Fibroblast of skin of back (primary cell): ENCODE data around the gene LIPN.
A peak's percentile ranks its signal among the peaks of the same experiment; 100 is the strongest.

ENCODE experiments used
- DNase-seq: peaks from one replicate; pipeline ENCODE4 v3.0.0-alpha.2; 2013

The LIPN gene

GRCh38 chr10:88786032-88786770 is 26.4 kb downstream of the LIPN start:
- no peak for DNase-seq

DNA sequence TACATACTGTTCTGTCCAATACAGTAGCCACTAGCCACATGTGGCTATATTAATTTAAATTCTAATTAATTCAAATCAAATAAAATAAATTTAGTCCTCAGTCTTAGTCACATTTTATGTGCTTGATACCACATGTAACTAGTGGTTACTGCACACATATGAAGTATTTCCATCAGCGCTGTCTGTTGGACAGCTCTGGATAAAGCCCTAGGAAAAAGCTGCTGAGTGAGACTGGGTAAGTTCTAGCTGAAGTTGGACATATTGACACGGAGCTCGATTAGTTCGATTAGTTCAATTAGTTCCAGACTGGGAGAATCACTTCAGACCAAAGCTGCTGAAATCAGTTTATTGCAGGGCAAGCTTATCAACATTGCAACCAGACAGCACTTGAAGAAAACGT is 27.6 kb downstream of the LIPN start:
- no peak for DNase-seq

DNA sequence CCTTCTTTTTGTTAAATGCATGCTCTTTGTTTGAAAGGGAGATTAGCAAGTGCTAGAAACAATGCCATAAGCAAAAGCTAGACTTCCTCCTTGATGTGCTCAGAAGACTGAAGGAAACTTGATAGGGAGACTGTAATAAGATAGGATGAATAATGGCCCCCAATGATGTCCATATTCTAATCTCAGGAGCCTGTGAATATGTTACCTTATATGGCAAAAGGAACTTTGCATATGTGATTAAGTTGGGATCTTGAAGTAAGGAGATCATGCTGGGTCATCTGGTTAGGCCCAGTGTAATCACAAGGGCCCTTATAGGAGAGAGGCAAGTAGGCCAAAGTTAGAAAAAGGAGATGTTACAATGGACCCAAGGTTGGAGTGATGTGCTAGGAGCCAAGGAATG is 29.1 kb downstream of the LIPN start:
- no peak for DNase-seq

DNA sequence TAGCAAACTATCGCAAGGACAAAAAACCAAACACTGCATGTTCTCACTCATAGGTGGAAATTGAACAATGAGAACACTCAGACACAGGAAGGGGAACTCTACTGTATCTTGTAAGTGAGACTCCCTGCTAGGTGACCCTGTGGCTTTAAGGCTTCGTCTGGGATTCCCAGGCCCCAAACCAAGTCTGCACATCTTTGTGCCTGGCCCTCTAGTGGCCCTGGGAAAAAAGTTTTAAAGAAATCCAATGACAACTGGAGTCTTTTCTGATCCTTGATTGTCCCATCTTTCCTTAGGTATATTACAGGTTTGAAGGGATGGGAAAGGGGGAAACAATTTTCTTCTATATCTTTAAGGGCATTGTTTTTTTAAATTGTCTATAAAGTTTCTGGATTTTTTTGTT is 32.1 kb downstream of the LIPN start:
- peak; percentile 35 for DNase-seq

DNA sequence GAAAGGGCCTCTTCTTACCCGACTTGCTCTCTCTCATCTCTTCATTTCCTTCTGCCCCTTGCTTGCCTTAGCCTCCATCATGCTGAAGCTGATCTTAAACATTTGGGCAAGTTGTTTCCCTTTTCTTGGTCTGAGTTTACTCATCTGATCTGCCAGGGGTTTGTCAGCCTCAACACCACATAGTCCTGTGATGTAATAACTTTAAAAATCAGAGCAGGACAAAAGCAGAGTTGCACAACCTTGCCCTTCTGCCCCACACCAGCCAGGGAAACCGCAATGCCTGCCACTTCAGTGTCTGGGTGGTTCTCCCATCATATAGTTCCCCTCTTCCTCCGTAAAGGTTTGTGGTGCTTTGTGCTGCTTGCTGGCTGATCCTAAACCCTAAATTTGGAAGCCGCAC is 32.8 kb downstream of the LIPN start:
- no peak for DNase-seq

DNA sequence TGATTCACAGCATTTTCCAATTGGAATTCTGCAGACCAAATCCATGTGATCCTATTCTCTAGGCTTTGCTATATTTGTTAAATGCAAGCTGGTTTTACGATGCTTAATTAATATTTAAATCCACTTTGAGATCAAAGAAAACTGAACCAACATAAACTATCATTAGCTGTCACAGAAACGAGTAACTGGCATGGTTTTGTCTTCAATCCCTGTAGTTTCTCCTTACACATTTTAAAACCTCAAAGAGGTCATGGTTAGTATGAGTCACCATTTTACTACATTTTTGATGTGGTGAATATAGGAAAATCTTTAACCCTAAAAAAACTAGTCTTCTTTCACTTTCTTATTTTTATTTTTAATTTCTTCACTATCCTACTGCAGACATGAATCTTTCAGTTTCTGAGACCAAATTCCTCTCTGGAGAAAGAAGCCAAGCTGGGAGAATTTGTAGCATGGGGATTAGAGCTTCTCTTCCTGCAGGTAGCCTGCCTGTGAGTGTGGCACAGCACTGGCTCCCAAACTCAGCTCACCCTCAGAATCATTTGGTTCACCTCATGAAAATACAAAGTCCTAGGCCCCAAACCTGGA is 34.0 kb downstream of the LIPN start:
- DNase-seq: peak; percentile 60

- no peak for DNase-seq
These were observed 34.9 kb downstream of the LIPN start for GRCh38 chr10:88794731-88795130.

DNA sequence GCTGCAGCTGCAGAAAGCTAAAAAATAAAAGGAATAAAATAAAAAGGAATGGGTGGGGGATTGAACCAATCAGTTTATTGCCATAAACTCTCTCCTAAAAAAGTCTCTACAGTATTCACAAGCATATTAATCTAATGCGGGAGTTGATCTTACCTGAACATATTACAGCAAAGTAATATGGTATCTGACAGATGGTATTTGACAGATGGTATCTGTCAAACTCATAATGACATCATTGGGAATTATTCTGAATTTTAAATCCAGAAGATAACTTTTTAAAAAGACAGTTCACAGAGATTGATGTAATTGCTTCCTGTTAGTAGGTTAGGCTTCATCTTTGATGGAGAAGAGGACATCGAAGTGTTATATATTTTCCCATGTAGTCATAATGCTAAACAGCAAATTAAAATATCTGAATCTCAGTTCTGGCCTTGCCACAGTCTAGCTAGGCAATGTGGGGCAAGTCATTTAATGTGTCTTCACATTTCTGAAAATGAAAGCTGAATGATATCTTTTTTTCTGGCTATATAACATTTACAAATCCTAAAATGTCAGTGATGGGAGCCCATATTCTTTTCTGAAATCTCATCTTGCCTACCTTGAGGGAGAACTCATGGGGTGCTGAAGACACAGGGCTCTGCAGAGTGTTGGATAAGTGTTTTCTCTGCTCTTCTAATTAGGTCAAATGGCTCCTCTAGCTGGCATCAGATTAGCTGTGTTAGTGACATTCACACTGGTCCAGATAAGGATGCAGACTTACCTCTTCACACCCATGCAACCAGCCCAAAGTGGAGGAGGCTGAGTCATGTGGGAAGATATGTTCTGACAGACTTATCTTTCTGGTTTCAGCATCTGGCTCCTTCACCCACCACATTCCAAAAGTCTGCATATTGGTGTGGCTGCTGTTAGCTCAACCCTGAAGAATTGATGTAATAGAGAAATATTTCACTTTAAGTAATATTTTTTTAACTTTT is 40.6 kb downstream of the LIPN start:
- DNase-seq: peak; percentile 66

DNA sequence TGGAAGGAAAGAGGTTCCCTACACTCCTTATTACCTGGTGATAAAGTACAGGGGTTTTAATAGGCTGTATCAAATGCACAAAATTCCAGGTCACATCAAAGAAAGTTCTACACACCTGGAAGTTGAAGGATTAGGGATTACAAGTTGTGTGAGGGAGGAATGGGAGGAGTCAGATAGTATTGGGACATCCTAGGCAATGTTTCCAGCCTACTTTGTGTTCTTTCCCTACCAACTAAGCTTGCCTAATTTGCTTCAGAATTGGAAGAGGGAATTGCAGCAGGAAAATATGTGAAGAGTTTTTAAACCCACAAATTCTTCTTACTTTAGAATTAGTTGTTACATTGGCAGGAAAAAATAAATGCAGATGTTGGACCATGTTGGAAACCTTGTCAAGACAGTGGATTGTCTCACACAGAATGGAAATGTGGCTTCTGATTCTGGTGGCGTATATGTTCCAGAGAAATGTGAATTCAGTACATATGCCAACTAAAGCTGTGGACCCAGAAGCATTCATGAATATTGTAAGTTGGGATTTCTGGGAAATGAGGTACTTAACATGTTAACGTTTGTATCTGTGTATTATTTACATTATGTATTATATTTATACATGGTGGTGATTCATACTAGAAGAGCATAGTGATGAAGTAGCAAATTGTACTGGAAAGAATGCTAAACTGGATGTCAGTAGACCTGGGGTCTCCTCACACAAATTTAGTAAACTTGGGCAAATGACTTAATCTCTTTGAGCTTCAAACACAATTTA is 42.9 kb downstream of the LIPN start, which contains the start of gene LIPM:
TSS of gene LIPM (plus strand) at position 208 of the 763 bp plus-strand sequence. CDS start at position 375, 167 bp downstream.
- no peak for DNase-seq

GRCh38 chr10:88803641-88804040 is 43.8 kb downstream of the LIPN start:
- no peak for DNase-seq

DNA sequence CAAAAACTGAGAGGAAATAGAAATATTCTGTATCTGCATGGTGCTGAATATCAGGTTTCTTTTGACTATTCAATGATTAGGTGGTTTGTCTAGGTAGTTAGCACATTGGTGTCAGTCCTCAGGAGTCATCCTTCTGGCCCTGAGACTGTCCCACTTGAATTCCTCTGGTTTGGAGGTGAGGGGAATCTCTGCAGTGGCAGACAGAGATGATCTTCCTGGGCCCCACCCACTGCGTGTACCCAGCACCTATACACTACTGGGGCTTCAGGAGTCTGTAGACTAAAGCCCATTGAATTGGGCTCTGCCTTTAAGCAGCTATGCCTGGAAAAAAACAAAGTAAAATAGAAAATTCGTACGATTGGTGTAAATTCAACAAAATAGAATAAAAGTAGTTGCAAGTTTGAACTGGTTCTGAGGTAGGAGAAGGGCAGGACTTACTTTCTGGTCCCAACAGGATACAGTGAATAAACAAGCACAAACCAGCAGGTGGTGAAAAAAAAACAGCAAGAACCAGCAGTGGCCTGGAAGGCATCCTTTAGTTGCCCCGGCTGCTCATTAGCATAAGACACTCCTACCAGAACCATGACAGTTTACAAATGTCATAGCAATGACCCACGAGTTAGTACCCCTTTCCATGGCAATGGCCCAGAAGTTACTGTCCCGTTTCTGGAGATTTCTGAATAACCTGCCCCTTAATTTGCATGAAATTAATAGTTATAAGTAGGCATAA is 44.4 kb downstream of the LIPN start:
- no peak for DNase-seq

DNA sequence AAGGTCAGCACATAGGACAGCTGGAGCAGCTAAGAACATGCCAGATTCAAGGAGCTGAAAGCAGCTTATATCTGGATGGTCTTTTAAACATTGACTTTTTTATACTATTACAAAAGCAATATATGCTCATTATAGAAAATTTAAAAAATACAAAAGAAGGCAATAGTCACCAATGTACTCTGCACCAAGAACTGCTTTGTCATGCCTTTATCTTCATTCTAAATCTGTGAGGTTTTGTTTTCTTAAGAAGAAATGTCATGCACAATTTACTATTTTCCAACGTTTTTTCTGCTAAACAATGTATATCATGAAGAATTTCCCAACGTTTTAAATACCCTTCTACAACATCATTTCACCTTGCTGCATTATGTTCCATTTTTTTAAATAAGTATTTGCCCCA is 45.5 kb downstream of the LIPN start:
- DNase-seq: peak; percentile 14

DNA sequence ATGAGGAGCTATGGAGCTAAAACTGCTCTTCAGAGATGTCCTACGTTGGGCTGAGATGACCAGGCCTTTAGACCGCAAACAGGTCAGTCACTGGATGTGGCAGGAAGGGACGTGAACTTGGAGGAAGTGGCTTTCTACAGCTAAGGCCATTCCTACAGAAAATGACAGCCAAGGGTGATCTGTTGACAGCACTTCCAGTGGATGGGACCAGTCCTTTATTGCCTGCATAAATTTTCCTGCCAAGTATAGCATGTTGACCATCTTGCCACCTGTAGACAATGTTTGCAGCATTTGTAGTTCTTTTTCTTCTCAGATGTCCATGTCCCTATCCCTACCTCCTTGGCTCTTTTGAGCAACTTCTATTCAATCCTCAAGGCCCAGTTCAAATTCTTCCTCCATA is 46.1 kb downstream of the LIPN start:
- DNase-seq: no peak

GRCh38 chr10:88809621-88810020 is 49.8 kb downstream of the LIPN start:
- DNase-seq: no peak

DNA sequence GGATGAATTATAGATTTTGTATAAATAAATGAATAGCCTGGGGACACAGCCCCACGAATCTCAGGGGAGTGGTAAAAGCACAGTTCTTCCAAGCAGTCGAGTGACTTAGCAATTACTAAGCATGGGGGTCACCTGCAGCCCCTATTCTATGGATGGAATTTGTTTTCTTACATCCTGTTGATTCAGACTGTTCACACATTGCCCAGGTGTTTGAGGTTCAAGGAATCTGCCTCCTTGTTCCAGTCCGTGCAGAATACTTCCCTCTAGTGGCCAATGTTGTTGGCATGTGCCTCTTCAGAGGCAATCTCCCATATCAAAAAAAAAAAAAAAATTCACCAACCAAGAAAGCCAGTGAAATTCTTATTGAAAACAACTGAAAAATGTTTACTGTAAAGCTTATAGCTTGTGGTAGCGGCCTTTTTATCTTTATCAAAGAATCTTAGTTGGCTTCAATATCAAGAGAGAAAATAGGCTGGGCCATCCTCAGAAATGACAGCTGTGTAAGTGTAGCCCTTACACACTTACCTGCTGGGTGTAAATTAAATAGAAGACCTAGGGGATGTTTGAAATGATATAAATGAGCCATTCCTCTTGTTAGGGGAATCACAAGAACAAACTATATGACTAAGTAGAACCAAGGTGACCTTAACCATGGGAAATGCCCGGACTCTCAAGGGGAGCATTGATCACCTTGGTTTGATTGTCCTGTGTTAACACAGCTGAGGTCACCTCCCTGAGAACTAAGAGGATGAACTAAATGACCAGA is 50.6 kb downstream of the LIPN start:
- peak; percentile 58 for DNase-seq

- no peak for DNase-seq
These were observed 53.4 kb downstream of the LIPN start for GRCh38 chr10:88813200-88813599.

DNA sequence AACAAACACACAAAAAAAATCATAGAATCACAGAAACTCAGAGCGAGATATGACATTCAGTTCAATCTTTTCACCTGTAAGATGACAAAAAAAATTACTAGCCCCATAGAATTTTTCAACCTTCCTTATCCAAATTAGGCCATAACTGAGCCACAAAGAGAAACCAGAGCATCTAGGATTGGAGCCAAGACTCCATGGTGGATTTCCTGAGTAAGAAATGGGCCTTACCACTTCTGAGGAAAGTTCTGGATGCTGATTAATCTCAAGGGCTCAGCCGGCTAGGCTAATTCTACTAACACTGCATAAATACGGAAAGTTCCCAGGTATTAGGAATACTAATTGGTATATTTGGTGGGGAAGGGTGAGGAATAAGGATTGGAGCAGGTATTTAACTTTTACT is 59.5 kb downstream of the LIPN start:
- DNase-seq: peak; percentile 12

DNA sequence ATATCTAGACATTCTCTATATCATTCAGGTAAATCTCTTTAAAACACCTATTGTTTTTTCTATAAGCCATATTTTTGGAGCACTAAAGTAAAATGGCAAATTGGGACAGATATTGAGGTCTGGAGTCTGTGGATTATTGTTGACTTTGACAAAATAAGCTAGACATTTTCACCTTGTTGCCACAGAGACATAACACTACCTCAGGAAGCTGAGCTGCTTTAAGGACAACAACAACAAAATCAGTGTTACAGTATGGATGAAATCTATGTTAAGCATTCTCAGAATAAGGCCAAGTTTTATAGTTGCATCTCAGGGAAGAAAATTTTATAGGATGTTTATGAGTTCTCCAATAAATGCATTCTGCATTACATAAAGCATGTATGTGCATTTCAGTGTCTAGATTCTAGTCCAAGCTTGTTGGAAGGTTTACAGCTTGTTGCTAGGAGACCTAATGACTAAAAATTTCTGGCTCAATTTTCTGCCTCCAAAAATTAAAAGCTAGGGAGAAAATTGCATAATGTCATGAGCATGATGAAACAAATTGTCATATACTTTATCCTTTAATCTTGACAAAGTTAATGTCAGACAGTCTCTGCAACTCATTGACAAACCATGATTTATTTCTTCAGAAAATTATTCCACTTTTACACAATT is 61.1 kb downstream of the LIPN start:
- peak; percentile 60 for DNase-seq

DNA sequence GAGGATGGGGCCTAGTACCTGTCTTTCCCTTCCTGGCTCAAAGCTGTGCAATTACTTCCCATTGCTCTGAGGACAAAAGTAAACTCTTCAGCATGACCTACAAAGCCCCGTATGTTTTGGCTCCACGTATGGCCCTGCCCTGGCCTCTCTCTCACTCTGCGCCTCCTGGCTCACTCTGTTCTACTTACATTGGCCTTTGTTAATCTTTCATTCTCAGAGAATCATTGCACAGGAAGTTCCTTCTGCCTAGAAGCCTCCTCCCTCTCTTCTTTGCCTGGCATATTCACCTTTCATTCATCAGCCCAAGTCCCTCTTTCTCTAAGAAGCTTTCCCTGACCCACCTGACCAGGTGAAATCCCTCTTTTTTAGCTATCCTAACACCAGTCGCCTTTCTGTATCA is 66.6 kb downstream of the LIPN start:
- no peak for DNase-seq

DNA sequence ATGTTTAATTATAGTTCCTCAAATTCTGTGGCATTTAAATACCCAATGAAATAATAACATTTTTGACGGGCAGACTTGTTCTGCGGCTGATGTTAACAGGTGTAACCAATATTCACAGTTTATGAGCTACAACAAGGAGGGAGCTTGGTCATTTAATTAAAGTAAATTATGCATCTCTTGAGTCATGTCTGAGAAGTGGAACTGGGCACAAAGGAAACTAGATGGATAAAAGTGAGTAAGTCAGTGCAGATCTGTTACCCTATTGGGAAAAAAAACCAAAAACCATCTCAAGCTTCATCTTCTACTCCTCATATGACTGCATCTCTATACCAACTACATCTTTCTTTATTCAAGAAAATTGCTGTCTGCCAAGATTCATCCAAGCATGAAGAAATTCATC is 67.9 kb downstream of the LIPN start:
- DNase-seq: no peak
